GM12873 (cell line): ENCODE data around the gene UNC93B1.

ENCODE experiments used
- TF ChIP-seq, protein P1 (sequence below): IDR thresholded peaks from 2 replicates; pipeline ENCODE4 v1.5.1; 2012; ENCODE audit warnings: low read depth, mild to moderate bottlenecking, moderate library complexity, low read length, control low read depth; ENCODE audit not compliant: insufficient read depth; ENCODE audit errors: missing control alignments

Gene UNC93B1

DNA sequence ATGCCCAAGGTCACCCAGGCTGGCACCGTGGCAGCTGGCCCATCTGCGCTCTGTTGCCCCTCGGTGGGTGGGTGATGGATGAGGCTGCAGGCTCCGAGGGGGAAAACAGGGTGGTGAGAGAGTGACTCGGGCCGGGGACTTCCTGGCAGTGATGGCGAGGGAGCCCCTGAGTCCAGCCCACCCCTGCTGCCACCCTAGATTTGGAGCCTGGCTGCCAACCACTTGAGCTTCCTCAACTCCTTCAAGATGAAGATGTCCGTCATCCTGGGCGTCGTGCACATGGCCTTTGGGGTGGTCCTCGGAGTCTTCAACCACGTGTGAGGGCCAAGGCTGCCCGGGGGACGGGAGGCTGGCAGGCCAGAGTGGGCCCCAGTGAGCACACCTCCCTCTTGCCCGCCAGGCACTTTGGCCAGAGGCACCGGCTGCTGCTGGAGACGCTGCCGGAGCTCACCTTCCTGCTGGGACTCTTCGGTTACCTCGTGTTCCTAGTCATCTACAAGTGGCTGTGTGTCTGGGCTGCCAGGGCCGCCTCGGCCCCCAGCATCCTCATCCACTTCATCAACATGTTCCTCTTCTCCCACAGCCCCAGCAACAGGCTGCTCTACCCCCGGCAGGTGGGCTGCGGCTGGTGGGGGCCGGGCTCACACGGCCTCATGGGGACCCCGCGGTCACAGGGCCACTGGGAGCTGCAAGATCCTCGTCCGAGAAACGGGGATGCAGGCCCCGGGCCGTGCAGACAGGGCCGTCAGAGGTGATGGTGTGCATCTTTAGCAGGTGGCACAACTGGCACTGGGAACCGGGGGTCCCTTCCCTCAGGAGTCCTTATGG lies 45.0 kb upstream of the UNC93B1 start:
- TF ChIP-seq, protein P1, sequence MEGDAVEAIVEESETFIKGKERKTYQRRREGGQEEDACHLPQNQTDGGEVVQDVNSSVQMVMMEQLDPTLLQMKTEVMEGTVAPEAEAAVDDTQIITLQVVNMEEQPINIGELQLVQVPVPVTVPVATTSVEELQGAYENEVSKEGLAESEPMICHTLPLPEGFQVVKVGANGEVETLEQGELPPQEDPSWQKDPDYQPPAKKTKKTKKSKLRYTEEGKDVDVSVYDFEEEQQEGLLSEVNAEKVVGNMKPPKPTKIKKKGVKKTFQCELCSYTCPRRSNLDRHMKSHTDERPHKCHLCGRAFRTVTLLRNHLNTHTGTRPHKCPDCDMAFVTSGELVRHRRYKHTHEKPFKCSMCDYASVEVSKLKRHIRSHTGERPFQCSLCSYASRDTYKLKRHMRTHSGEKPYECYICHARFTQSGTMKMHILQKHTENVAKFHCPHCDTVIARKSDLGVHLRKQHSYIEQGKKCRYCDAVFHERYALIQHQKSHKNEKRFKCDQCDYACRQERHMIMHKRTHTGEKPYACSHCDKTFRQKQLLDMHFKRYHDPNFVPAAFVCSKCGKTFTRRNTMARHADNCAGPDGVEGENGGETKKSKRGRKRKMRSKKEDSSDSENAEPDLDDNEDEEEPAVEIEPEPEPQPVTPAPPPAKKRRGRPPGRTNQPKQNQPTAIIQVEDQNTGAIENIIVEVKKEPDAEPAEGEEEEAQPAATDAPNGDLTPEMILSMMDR = no peak

DNA sequence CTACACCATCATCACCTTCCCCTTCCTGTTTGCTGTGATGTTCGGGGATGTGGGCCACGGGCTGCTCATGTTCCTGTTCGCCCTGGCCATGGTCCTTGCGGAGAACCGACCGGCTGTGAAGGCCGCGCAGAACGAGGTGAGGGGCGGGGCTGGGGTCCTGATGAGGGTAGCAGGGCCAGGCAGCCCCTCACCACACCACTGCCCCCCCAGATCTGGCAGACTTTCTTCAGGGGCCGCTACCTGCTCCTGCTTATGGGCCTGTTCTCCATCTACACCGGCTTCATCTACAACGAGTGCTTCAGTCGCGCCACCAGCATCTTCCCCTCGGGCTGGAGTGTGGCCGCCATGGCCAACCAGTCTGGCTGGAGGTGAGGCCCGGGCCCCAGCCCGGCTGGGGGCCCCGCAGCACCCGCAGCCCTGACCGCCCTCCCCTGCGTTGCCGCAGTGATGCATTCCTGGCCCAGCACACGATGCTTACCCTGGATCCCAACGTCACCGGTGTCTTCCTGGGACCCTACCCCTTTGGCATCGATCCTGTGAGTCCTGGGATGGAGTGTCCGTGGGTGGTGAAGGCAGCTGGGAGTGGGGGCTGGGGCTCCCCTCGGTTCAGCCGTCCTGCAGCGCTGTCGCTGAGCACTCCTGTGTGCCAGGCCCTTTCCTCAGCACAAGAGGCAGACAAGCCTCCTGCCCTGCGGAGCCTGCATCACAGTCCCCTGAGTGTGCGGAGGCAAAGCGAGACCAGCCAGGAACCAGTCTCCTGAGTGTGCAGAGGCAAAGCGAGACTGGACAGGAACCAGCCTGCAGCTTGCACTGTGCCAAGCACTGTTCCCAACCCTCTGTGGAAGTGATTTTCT lies 43.8 kb upstream of the UNC93B1 start:
- TF ChIP-seq, protein P1 = no peak

DNA sequence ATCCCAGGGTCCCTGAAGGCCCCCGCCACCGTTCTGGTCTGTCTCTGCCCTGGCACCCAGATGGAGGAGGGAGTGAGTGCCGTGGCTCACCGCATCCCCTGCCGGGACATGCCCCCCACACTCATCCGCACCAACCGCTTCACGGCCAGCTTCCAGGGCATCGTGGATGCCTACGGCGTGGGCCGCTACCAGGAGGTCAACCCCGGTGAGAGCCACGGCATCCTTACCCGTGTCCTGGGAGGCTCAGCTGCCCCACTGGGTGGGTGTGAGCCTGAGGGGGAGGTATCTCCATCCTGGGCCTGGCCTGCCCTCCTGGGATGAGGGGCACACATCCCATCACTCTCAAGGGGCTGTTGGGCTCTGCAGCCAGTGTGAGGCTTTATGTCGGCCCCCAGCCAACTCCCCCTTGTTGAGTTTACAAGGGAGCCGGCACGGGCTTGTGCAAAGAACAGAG lies 41.0 kb upstream of the UNC93B1 start:
- TF ChIP-seq, protein P1 = no peak

DNA sequence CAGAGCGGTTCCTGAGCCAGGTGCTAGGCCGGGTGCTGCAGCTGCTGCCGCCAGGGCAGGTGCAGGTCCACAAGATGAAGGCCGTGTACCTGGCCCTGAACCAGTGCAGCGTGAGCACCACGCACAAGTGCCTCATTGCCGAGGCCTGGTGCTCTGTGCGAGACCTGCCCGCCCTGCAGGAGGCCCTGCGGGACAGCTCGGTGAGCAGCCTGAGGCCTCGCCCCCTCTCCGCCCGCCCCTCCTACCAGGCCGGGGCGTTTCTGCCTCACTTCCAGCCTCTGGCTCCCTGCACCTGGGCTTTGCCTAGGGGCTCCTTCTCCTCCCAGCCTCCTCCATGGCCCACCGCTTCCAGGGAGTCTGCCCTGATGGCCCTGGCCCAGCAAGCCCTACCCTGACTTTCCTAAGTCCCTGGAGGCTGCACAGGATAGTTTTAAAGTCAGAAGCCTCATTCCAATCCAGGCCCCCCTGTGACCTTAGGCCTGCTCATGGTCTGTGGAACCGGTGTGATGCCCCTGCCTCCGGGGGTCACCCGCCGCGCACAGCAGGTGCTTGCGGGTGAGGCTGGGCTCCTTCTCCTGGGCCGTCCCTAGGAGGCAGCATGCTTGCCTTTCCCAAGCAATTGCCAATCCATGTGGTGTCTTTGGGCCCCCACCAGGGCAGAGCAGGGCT lies 40.4 kb upstream of the UNC93B1 start:
- TF ChIP-seq, protein P1 = no peak

DNA sequence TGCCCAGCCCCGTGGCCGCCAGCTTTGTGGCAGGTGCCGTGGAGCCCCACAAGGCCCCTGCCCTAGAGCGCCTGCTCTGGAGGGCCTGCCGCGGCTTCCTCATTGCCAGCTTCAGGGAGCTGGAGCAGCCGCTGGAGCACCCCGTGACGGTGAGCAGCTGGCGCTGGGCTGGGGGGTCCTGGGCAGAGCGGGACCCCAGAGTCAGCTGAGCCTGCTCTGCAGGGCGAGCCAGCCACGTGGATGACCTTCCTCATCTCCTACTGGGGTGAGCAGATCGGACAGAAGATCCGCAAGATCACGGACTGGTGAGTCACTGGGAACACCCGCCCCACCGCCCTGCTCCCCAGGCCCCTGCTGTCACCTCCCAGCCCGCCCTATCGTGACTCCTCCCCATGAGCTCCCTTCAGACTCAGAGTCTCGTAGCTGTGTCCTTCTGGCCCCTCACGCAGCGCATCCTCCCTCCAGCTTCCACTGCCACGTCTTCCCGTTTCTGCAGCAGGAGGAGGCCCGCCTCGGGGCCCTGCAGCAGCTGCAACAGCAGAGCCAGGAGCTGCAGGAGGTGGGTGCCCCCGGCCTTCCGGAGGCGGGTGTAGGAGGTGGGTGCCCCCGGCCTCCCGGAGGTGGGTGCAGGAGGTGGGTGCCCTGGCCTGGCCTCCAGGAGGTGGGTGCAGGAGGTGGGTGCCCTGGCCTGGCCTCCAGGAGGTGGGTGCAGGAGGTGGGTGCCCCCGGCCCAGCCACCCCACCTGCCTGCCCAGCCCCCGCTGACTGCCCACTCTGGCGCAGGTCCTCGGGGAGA lies 39.6 kb upstream of the UNC93B1 start:
- TF ChIP-seq, protein P1 = no peak

DNA sequence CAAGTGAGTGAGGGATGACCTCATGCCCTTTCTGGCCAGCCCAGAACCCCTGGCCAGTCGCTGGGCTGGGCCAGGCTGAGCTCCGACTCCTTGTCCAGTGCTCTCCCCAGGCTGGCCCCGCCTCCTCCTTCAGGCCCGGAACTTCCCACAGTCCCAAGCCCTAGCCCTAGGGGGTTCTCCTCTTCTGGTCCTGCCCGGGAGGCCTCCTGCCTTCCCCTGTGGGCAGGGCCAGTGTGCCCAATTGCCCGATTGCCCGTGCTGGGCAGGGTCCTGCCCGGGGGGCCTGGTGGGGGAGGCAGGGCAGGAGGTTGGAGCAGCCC lies 39.1 kb upstream of the UNC93B1 start:
- TF ChIP-seq, protein P1 = no peak
